Liver (tissue), 3 donors: Measurements from ENCODE around the gene TOMM70.
"Not testable (repeated sequence)": the region's sequence is repeated elsewhere in the genome, so short reads cannot be mapped to it uniquely, and the experiment has no call there.

ENCODE experiments used
- EGR1 ChIP-seq, 2 donors: IDR thresholded peaks; 2 replicates each; pipeline ENCODE4 v1.6.1; 2016 to 2018; ENCODE audit warnings: antibody characterized with exemption in 2 of 2, low read depth in 2 of 2
- GABPA ChIP-seq, 2 donors: IDR thresholded peaks in 1 of 2; conservative IDR thresholded peaks in 1 of 2; 2 replicates each; pipeline ENCODE4 v1.6.1; 2016; ENCODE audit warnings: antibody characterized with exemption in 2 of 2, mild to moderate bottlenecking in 1 of 2, moderate library complexity in 1 of 2
- HNF4A ChIP-seq, 2 donors: conservative IDR thresholded peaks; 2 replicates each; pipeline ENCODE4 v1.6.1; 2016; ENCODE audit warnings: antibody characterized with exemption in 2 of 2, mild to moderate bottlenecking in 2 of 2
- HNF4G ChIP-seq: IDR thresholded peaks from 2 replicates; pipeline ENCODE4 v1.6.1; 2016; ENCODE audit warnings: antibody characterized with exemption
- JUND ChIP-seq, 2 donors: IDR thresholded peaks; 2 replicates each; pipeline ENCODE4 v1.6.1; 2016; ENCODE audit warnings: antibody characterized with exemption in 2 of 2
- REST ChIP-seq: IDR thresholded peaks from 2 replicates; pipeline ENCODE4 v1.6.1; 2016; ENCODE audit warnings: antibody characterized with exemption, mild to moderate bottlenecking
- TAF1 ChIP-seq: conservative IDR thresholded peaks from 2 replicates; pipeline ENCODE4 v1.6.1; 2016; ENCODE audit warnings: antibody characterized with exemption, mild to moderate bottlenecking
- TF ChIP-seq, protein P1 (sequence below): fragments of 150-350 bp; IDR thresholded peaks from 2 replicates; pipeline ENCODE4 v1.5.1; 2017; ENCODE audit warnings: improper control_type of control experiment, low read depth, low read length; ENCODE audit not compliant: missing input control
- TF ChIP-seq, protein P2 (sequence below): IDR thresholded peaks from 2 replicates; pipeline ENCODE4 v1.6.1; 2016; ENCODE audit warnings: antibody characterized with exemption
- donor health status: healthy.
- donor health status: healthy.

DNA sequence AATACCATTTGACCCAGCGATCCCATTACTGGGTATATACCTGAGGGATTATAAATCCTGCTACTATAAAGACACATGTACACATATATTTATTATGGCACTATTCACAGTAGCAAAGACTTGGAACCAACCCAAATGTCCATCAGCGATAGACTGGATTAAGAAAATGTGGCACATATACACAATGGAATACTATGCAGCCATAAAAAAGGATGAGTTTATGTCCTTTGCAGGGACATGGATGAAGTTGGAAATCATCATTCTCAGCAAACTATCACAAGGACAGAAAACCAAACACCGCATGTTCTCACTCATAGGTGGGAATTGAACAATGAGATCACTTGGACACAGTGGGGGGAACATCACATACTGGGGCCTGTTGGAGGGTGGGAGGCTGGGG, 46.2 kb upstream of the TOMM70 start:
- TF ChIP-seq TAF1; HNF4G; REST; GABPA (IDR thresholded peaks at IDR 0.05 in 1 of 2, conservative IDR thresholded peaks at IDR 0.05 in 1 of 2); EGR1 (IDR thresholded peaks at IDR 0.05; ENCODE audit: low read depth in 2 of 2); HNF4A (conservative IDR thresholded peaks at IDR 0.05); JUND (IDR thresholded peaks at IDR 0.05): not testable (repeated sequence)
- TF ChIP-seq, protein P1, sequence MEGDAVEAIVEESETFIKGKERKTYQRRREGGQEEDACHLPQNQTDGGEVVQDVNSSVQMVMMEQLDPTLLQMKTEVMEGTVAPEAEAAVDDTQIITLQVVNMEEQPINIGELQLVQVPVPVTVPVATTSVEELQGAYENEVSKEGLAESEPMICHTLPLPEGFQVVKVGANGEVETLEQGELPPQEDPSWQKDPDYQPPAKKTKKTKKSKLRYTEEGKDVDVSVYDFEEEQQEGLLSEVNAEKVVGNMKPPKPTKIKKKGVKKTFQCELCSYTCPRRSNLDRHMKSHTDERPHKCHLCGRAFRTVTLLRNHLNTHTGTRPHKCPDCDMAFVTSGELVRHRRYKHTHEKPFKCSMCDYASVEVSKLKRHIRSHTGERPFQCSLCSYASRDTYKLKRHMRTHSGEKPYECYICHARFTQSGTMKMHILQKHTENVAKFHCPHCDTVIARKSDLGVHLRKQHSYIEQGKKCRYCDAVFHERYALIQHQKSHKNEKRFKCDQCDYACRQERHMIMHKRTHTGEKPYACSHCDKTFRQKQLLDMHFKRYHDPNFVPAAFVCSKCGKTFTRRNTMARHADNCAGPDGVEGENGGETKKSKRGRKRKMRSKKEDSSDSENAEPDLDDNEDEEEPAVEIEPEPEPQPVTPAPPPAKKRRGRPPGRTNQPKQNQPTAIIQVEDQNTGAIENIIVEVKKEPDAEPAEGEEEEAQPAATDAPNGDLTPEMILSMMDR = not testable (repeated sequence)
- TF ChIP-seq, protein P2, sequence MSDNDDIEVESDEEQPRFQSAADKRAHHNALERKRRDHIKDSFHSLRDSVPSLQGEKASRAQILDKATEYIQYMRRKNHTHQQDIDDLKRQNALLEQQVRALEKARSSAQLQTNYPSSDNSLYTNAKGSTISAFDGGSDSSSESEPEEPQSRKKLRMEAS = not testable (repeated sequence)
